HEK293T (cell line): ENCODE results near the gene CHSY3.

Experiments used
- BHLHE40 ChIP-seq: fragments of 450-650 bp; IDR thresholded peaks from 2 replicates; pipeline ENCODE4 v1.6.1; 2016; ENCODE audit warnings: mild to moderate bottlenecking, moderate library complexity, borderline replicate concordance
- ELF4 ChIP-seq: fragments of 450-650 bp; IDR thresholded peaks from 2 replicates; pipeline ENCODE4 v1.6.1; 2017; ENCODE audit warnings: antibody characterized with exemption
- FOXA1 ChIP-seq: fragments of 450-650 bp; IDR thresholded peaks from 2 replicates; pipeline ENCODE4 v1.6.1; 2016; ENCODE audit warnings: mild to moderate bottlenecking
- FOXK2 ChIP-seq: fragments of 450-650 bp; IDR thresholded peaks from 2 replicates; pipeline ENCODE4 v1.6.1; 2016; ENCODE audit warnings: mild to moderate bottlenecking
- HDGF ChIP-seq: fragments of 450-650 bp; IDR thresholded peaks from 2 replicates; pipeline ENCODE4 v1.6.1; 2017; ENCODE audit warnings: antibody characterized with exemption, borderline replicate concordance
- SP1 ChIP-seq: fragments of 450-650 bp; IDR thresholded peaks from 2 replicates; pipeline ENCODE4 v1.6.1; 2017
- SUZ12 ChIP-seq: fragments of 450-650 bp; IDR thresholded peaks from 2 replicates; pipeline ENCODE4 v1.6.1; 2016; ENCODE audit warnings: mild to moderate bottlenecking
- TARDBP ChIP-seq: fragments of 450-650 bp; IDR thresholded peaks from 2 replicates; pipeline ENCODE4 v1.6.1; 2016
- TF ChIP-seq, protein P1 (sequence below): fragments of 450-650 bp; IDR thresholded peaks from 2 replicates; pipeline ENCODE4 v1.6.1; 2016

DNA sequence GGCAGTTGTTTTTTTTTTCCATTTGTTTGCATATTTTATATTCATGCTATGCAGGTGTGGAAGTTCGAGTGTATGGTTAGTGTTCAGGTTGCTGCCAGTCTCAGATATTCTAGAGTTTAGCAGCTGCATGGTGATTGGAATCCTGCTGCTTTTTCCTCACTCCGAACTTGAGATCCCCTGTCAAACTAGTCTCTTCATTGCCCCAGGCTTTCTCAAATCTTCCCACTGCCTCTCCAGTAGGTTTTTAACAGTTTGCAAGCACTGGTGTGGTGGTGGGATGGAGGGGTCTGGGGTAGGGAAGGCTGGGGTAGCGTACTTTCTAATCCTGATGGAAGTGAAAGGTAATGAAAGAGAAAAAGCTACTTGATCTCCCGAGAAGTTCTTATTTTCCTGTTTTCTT is 112.9 kb downstream of the CHSY3 start:
- TF ChIP-seq SP1 (no peak), SUZ12 (no peak), BHLHE40 (no peak), FOXA1 (no peak), TARDBP (no peak), HDGF (no peak), ELF4 (no peak), FOXK2 (no peak)
- TF ChIP-seq, protein P1, sequence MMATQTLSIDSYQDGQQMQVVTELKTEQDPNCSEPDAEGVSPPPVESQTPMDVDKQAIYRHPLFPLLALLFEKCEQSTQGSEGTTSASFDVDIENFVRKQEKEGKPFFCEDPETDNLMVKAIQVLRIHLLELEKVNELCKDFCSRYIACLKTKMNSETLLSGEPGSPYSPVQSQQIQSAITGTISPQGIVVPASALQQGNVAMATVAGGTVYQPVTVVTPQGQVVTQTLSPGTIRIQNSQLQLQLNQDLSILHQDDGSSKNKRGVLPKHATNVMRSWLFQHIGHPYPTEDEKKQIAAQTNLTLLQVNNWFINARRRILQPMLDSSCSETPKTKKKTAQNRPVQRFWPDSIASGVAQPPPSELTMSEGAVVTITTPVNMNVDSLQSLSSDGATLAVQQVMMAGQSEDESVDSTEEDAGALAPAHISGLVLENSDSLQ = no peak
